ENCODE data around the gene C9orf50.

- TF ChIP-seq CTCF (IDR thresholded peaks at IDR 0.05) = peak; percentile 96 to 99 (median 99)
- TF ChIP-seq POLR2A (IDR thresholded peaks at IDR 0.05) = peak in 1 of 2 donors; percentile 48
Observed at GRCh38 chr9:129641750-129642585, 21.1 kb upstream of the C9orf50 start, which contains the start of gene ASB6.

Data from sigmoid colon (tissue), 3 donors.